GM23248 (cell line): ENCODE data around the gene MX1.

Experiments used
- EZH2 ChIP-seq: fragments of 200-600 bp; sonication (generic); IDR thresholded peaks from 2 replicates; pipeline ENCODE4 v1.6.1; 2018; ENCODE audit warnings: antibody characterized with exemption, mild to moderate bottlenecking; ENCODE audit not compliant: insufficient read depth, poor library complexity, severe bottlenecking
- EZH2phosphoT487 ChIP-seq: fragments of 200-600 bp; sonication (generic); IDR thresholded peaks from 2 replicates; pipeline ENCODE4 v1.6.1; 2018; ENCODE audit warnings: antibody characterized with exemption, moderate library complexity, mild to moderate bottlenecking, low read depth; ENCODE audit not compliant: insufficient read depth

DNA sequence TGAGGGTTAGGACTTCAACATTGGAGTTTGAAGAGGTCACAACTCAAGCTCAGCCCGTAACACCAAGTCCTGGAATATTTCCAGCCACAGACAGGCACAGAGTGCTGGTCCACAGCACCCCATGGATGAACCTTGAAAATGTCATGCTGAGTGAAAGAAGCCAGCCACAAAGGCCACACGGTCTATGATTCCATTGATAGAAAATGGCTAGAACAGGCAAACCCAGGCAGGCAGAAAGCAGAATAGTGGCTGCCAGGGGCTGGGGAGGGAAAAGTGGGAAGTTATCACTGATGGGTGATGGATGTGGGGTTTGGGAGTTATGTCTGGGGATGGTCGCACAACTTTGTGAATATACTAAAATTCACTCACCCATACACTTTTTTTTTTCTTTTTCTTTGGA lies 21.3 kb downstream of the MX1 start:
- TF ChIP-seq EZH2: no peak
- TF ChIP-seq EZH2phosphoT487: no peak
